ENCODE data around the gene USP8. TPM values are rescaled to one million over a fixed set of nuclear protein-coding genes. Genes with fewer than 3 reads are reported as not detected.

The USP8 gene
- total and polyA plus RNA-seq, 10 of the 15 experiments (the other 5 are each of a cell fraction or from before 2014, with no cell fraction given) = 25.2 to 51.7 (median 36.1) TPM

- TF ChIP-seq SIX5 (IDR thresholded peaks at IDR 0.05; ENCODE audit: low read depth, low read length, severe bottlenecking) (no peak), SREBF2 (IDR thresholded peaks at IDR 0.05; ENCODE audit: low read length) (no peak), REST (IDR thresholded peaks at IDR 0.05; ENCODE audit: low read depth, low read length) (no peak), HCFC1 (IDR thresholded peaks at IDR 0.05; ENCODE audit: low read length) (no peak)
Measured at GRCh38 chr15:50519740-50520425, 95.7 kb downstream of the USP8 start (continued).

- in situ Hi-C loops (cut with MboI) = no loop called here
- POLR2A ChIA-PET = no interaction called here
- no peak for FAIRE-seq
- TF ChIP-seq ATF3 (IDR thresholded peaks at IDR 0.05; ENCODE audit: borderline replicate concordance, extremely low read depth, low read depth, low read length) = no peak
- TF ChIP-seq NKRF (conservative IDR thresholded peaks at IDR 0.05) = no peak
- no peak for TF ChIP-seq RUNX3 (IDR thresholded peaks at IDR 0.05; ENCODE audit: low read length)
- TF ChIP-seq RAD21 (IDR thresholded peaks at IDR 0.05; ENCODE audit: insufficient read depth, low read depth, low read length) = no peak
- no peak for TF ChIP-seq RB1 (IDR thresholded peaks at IDR 0.05; ENCODE audit: borderline replicate concordance)
- no peak for TF ChIP-seq ZNF217 (IDR thresholded peaks at IDR 0.05)
- TF ChIP-seq TBL1XR1 (IDR thresholded peaks at IDR 0.05; ENCODE audit: low read depth, low read length) = no peak
Measured at GRCh38 chr15:50523851-50524251, 99.6 kb downstream of the USP8 start.

More at GRCh38 chr15:50523851-50524251, 99.6 kb downstream of the USP8 start:
- Histone ChIP-seq H3K79me2 (ENCODE audit: control insufficient read depth, insufficient read depth, low read length) (no peaks in the 10 kb centered on the region), H3K4me1 (ENCODE audit: control insufficient read depth, insufficient read depth, low read length) (no peaks in the 10 kb centered on the region), H3K27me3 (replicated peaks in 1 of 2; ENCODE audit: control insufficient read depth in 2 of 2, insufficient read depth in 2 of 2, low read length in 1 of 2) (no peaks in the 10 kb centered on the region), H3K36me3 (ENCODE audit: control insufficient read depth in 2 of 2, insufficient read depth in 2 of 2, low read length in 1 of 2) (no peaks in the 10 kb centered on the region), H3K9ac (ENCODE audit: control insufficient read depth, insufficient read depth, low read length) (no peak overlapping the region), H4K20me1 (ENCODE audit: control insufficient read depth, insufficient read depth) (no peaks in the 10 kb centered on the region), H3K4me2 (ENCODE audit: control insufficient read depth, insufficient read depth) (no peak overlapping the region), H2AFZ (ENCODE audit: control insufficient read depth, low read depth, low read length) (no peak overlapping the region), H3K4me3 (no peak overlapping the region), H3K27ac (ENCODE audit: control insufficient read depth, insufficient read depth) (no peak overlapping the region), H3K9me3 (replicated peaks; ENCODE audit: control insufficient read depth, insufficient read depth, low read length) (no peaks in the 10 kb centered on the region)
- ChIA-PET RAD21 (ENCODE audit: unreplicated experiment) (no interaction called here), CTCF (no interaction called here), SMC1A (ENCODE audit: uncharacterized antibody, unreplicated experiment) (no interaction called here)
- ATAC-seq (no peak), DNase-seq (ENCODE audit: low read depth, low spot score) (no peak)
- intact Hi-C loops (cut with micrococcal nuclease; ENCODE audit: unreplicated experiment) = no loop called here
- BruUV-seq (replicated peaks) = no TSS peak
- WGBS (ENCODE audit: insufficient coverage, insufficient replicate concordance, low lambda C conversion rate, missing lambda C conversion rate) = 75% methylated on average over 5 of the region's 5 CpGs

Data from GM12878 (cell line).